ENCODE data around the gene ADAMTS8.
"Not testable (repeated sequence)": the region's sequence is repeated elsewhere in the genome, so short reads cannot be mapped to it uniquely, and the experiment has no call there.

The ADAMTS8 gene

DNA sequence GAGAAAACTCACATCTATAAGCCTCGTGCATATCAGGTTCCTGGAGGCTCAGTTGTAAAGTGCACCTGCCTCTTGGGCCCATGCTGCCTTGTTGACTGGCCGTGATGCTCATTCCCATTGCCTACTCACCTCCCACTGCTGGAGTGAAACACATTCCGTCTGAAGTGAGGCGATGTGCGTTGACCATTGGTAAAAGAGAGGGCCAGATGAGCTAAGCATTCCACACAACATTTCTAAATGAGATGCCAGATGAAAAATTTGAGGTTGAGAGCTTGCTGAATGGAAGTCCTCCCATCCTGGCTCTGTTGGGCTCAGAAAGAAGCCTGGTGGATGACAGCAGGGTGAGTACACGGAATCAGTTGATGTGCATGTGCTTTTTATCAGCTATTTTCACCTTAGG, 11.5 kb upstream of the ADAMTS8 start:
- Histone ChIP-seq H2BK12ac (ENCODE audit: low read length) (peak overlapping the region; percentile 14), H2AFZ (ENCODE audit: low read length) (no peak overlapping the region), H3K36me3 (replicated peaks in 1 of 2; ENCODE audit: control insufficient read depth in 2 of 2, insufficient read depth in 2 of 2, low read length in 2 of 2) (no peaks in the 10 kb centered on the region), H3K27me3 (ENCODE audit: control insufficient read depth in 3 of 3, insufficient read depth in 3 of 3, low read depth in 1 of 3, low read length in 3 of 3) (peaks cover 0 to 3% (median 0%) of the 10 kb centered on the region in 3 experiments), H3K9me3 (replicated peaks in 1 of 2; ENCODE audit: control insufficient read depth in 2 of 2, insufficient read depth in 1 of 2, low read depth in 1 of 2, low read length in 2 of 2) (peaks cover 0 to 3% of the 10 kb centered on the region in 2 donors), H4K8ac (ENCODE audit: low read depth, low read length) (no peak overlapping the region), H3K27ac (replicated peaks; ENCODE audit: low read length) (no peak overlapping the region), H4K91ac (ENCODE audit: low read depth, low read length, poor library complexity) (no peak overlapping the region), H3K79me1 (ENCODE audit: low read depth, low read length) (no peaks in the 10 kb centered on the region), H2BK5ac (ENCODE audit: low read length) (no peak overlapping the region), H3K23ac (ENCODE audit: low read depth, low read length, poor library complexity) (no peak overlapping the region), H3K18ac (ENCODE audit: low read length) (no peak overlapping the region), H3K4me2 (ENCODE audit: insufficient read depth, low read length, poor library complexity, severe bottlenecking) (no peak overlapping the region), H2BK15ac (ENCODE audit: low read length) (no peak overlapping the region), H3K9ac (ENCODE audit: low read depth, low read length, poor library complexity) (no peak overlapping the region), H2BK120ac (ENCODE audit: low read depth, low read length) (no peak overlapping the region), H3K4ac (ENCODE audit: low read length) (no peak overlapping the region), H3K4me1 (ENCODE audit: control insufficient read depth in 2 of 2, insufficient read depth in 1 of 2, low read depth in 1 of 2, low read length in 2 of 2) (peaks cover 0 to 4% of the 10 kb centered on the region in 2 donors), H2AK5ac (ENCODE audit: low read depth, low read length) (no peak overlapping the region), H3K14ac (ENCODE audit: low read length) (no peak overlapping the region), H3K4me3 (ENCODE audit: low read length in 2 of 2) (no peak overlapping the region)
- no CpG with 5 or more reads among the region's 6 CpGs for WGBS, 2 donors (ENCODE audit: extremely low coverage in 2 of 2, insufficient read length in 2 of 2, insufficient replicate concordance in 1 of 2)
- no peak for DNase-seq (ENCODE audit: low spot score)

DNA sequence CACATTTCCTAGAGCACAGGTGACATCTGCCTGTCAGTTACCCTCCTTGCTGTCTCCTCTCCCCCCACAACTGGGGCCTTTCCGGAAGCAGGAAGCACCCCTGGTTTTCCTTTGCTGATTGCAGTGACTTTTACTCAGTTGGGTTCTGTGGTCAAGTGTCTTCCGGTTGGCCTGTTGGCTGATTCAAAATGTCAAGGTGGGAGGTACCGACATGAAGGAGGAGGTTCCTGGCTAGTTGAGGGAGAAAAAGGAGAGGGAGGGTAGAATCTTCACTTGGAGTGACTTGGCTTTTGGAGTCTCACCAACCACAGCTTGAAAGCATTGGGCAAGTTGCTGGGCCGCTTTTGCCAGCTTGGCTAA, 10.7 kb upstream of the ADAMTS8 start:
- no peak overlapping the region for H3K14ac ChIP-seq (ENCODE audit: low read length)
- H3K27ac ChIP-seq (replicated peaks; ENCODE audit: low read length), result no peak overlapping the region
- no CpG with 5 or more reads among the region's 4 CpGs for WGBS, 2 donors (ENCODE audit: extremely low coverage in 2 of 2, insufficient read length in 2 of 2, insufficient replicate concordance in 1 of 2)
- H3K79me1 ChIP-seq (ENCODE audit: low read depth, low read length), result no peaks in the 10 kb centered on the region
- no peak overlapping the region for H2BK12ac ChIP-seq (ENCODE audit: low read length)
- H3K27me3 ChIP-seq (ENCODE audit: control insufficient read depth in 3 of 3, insufficient read depth in 3 of 3, low read depth in 1 of 3, low read length in 3 of 3), result peaks cover 0 to 3% (median 0%) of the 10 kb centered on the region in 3 experiments
- no peak overlapping the region for H2AFZ ChIP-seq (ENCODE audit: low read length)
- H2BK5ac ChIP-seq (ENCODE audit: low read length), result no peak overlapping the region
- H3K4me2 ChIP-seq (ENCODE audit: insufficient read depth, low read length, poor library complexity, severe bottlenecking), result no peak overlapping the region
- peaks cover 0 to 3% of the 10 kb centered on the region in 2 donors for H3K9me3 ChIP-seq (replicated peaks in 1 of 2; ENCODE audit: control insufficient read depth in 2 of 2, insufficient read depth in 1 of 2, low read depth in 1 of 2, low read length in 2 of 2)
- H3K23ac ChIP-seq (ENCODE audit: low read depth, low read length, poor library complexity), result no peak overlapping the region
- no peak overlapping the region for H2BK15ac ChIP-seq (ENCODE audit: low read length)
- no peak overlapping the region for H3K4ac ChIP-seq (ENCODE audit: low read length)
- no peak overlapping the region for H3K4me3 ChIP-seq (ENCODE audit: low read length in 2 of 2)
- H4K91ac ChIP-seq (ENCODE audit: low read depth, low read length, poor library complexity), result no peak overlapping the region
- H2BK120ac ChIP-seq (ENCODE audit: low read depth, low read length), result no peak overlapping the region
- no peaks in the 10 kb centered on the region for H3K36me3 ChIP-seq (replicated peaks in 1 of 2; ENCODE audit: control insufficient read depth in 2 of 2, insufficient read depth in 2 of 2, low read length in 2 of 2)
- no peak overlapping the region for H3K9ac ChIP-seq (ENCODE audit: low read depth, low read length, poor library complexity)
- no peak overlapping the region for H4K8ac ChIP-seq (ENCODE audit: low read depth, low read length)
- H3K4me1 ChIP-seq (ENCODE audit: control insufficient read depth in 2 of 2, insufficient read depth in 1 of 2, low read depth in 1 of 2, low read length in 2 of 2), result peaks cover 0 to 4% of the 10 kb centered on the region in 2 donors
- H2AK5ac ChIP-seq (ENCODE audit: low read depth, low read length), result no peak overlapping the region
- no peak overlapping the region for H3K18ac ChIP-seq (ENCODE audit: low read length)
- no peak for DNase-seq (ENCODE audit: low spot score)

DNA sequence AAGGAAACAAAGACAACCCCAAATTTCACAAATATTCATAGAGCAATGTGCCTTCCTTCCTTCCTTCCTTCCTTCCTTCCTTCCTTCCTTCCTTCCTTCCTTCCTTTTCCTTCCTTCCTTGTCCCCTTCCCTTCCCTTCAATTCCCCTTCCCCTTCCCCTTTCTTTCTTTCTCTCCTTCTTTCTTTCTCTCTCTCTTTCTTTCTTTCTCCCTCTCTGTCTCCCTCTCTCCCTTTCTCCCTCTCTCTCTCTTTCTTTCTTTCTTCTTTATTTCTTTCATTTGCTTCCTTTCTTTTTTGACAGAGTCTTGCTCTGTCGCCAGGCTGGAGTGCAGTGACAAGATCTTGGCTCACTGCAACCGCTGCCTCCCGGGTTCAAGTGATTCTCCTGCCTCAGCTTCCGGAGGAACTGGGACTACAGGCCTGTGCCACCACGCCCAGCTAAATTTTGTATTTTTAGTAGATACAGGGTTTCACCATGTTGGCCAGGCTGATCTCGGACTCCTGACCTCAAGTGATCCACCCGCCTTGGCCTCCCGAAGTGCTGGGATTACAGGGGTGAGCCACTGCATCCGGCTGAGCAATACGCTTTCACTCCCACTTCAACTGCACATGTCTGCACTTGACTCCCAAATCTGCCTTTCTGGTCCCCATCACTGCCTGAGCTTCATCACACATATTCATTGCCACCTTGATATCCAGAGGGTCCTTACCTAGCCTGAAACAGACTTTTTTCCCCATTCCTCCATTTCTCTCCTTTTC, 10.2 kb upstream of the ADAMTS8 start:
- H3K4me2 ChIP-seq (ENCODE audit: insufficient read depth, low read length, poor library complexity, severe bottlenecking); H2BK15ac ChIP-seq (ENCODE audit: low read length); H2BK120ac ChIP-seq (ENCODE audit: low read depth, low read length); DNase-seq (ENCODE audit: low spot score); H2BK5ac ChIP-seq (ENCODE audit: low read length); H3K9me3 ChIP-seq (replicated peaks in 1 of 2; ENCODE audit: control insufficient read depth in 2 of 2, insufficient read depth in 1 of 2, low read depth in 1 of 2, low read length in 2 of 2); H4K91ac ChIP-seq (ENCODE audit: low read depth, low read length, poor library complexity); H4K8ac ChIP-seq (ENCODE audit: low read depth, low read length); H3K9ac ChIP-seq (ENCODE audit: low read depth, low read length, poor library complexity); H3K27me3 ChIP-seq (ENCODE audit: control insufficient read depth in 3 of 3, insufficient read depth in 3 of 3, low read depth in 1 of 3, low read length in 3 of 3); H3K4ac ChIP-seq (ENCODE audit: low read length); H3K23ac ChIP-seq (ENCODE audit: low read depth, low read length, poor library complexity); H3K4me1 ChIP-seq (ENCODE audit: control insufficient read depth in 2 of 2, insufficient read depth in 1 of 2, low read depth in 1 of 2, low read length in 2 of 2); H3K18ac ChIP-seq (ENCODE audit: low read length); H2BK12ac ChIP-seq (ENCODE audit: low read length); H3K14ac ChIP-seq (ENCODE audit: low read length); H3K79me1 ChIP-seq (ENCODE audit: low read depth, low read length); H2AFZ ChIP-seq (ENCODE audit: low read length); H3K27ac ChIP-seq (replicated peaks; ENCODE audit: low read length); H2AK5ac ChIP-seq (ENCODE audit: low read depth, low read length); H3K36me3 ChIP-seq (replicated peaks in 1 of 2; ENCODE audit: control insufficient read depth in 2 of 2, insufficient read depth in 2 of 2, low read length in 2 of 2); H3K4me3 ChIP-seq (ENCODE audit: low read length in 2 of 2): not testable (repeated sequence)
- WGBS, 2 donors (ENCODE audit: extremely low coverage in 2 of 2, insufficient read length in 2 of 2, insufficient replicate concordance in 1 of 2), result no CpG with 5 or more reads among the region's 10 CpGs

GRCh38 chr11:130437848-130438247, 9.4 kb upstream of the ADAMTS8 start:
- Histone ChIP-seq H2BK15ac (ENCODE audit: low read length) (no peak overlapping the region), H4K91ac (ENCODE audit: low read depth, low read length, poor library complexity) (no peak overlapping the region), H4K8ac (ENCODE audit: low read depth, low read length) (no peak overlapping the region), H2BK120ac (ENCODE audit: low read depth, low read length) (no peak overlapping the region), H3K14ac (ENCODE audit: low read length) (peak overlapping the region; percentile 25), H3K4me1 (ENCODE audit: control insufficient read depth in 2 of 2, insufficient read depth in 1 of 2, low read depth in 1 of 2, low read length in 2 of 2) (peaks cover 0 to 4% of the 10 kb centered on the region in 2 donors), H2BK5ac (ENCODE audit: low read length) (no peak overlapping the region), H3K4me3 (ENCODE audit: low read length in 2 of 2) (no peak overlapping the region), H3K23ac (ENCODE audit: low read depth, low read length, poor library complexity) (no peak overlapping the region), H3K9me3 (replicated peaks in 1 of 2; ENCODE audit: control insufficient read depth in 2 of 2, insufficient read depth in 1 of 2, low read depth in 1 of 2, low read length in 2 of 2) (peaks cover 0 to 3% of the 10 kb centered on the region in 2 donors), H3K4ac (ENCODE audit: low read length) (no peak overlapping the region), H3K27me3 (ENCODE audit: control insufficient read depth in 3 of 3, insufficient read depth in 3 of 3, low read depth in 1 of 3, low read length in 3 of 3) (peaks cover 0 to 3% (median 0%) of the 10 kb centered on the region in 3 experiments), H2AK5ac (ENCODE audit: low read depth, low read length) (no peak overlapping the region), H3K18ac (ENCODE audit: low read length) (no peak overlapping the region), H3K79me1 (ENCODE audit: low read depth, low read length) (no peaks in the 10 kb centered on the region), H2BK12ac (ENCODE audit: low read length) (peak overlapping the region; percentile 5), H2AFZ (ENCODE audit: low read length) (no peak overlapping the region), H3K27ac (replicated peaks; ENCODE audit: low read length) (no peak overlapping the region), H3K9ac (ENCODE audit: low read depth, low read length, poor library complexity) (no peak overlapping the region), H3K36me3 (replicated peaks in 1 of 2; ENCODE audit: control insufficient read depth in 2 of 2, insufficient read depth in 2 of 2, low read length in 2 of 2) (no peaks in the 10 kb centered on the region), H3K4me2 (ENCODE audit: insufficient read depth, low read length, poor library complexity, severe bottlenecking) (no peak overlapping the region)
- no peak for DNase-seq (ENCODE audit: low spot score)
- WGBS, 2 donors (ENCODE audit: extremely low coverage in 2 of 2, insufficient read length in 2 of 2, insufficient replicate concordance in 1 of 2), result no CpG with 5 or more reads among the region's 7 CpGs
